A549 treated with CpdA at 1 μM for 4 hours (cell line): ENCODE results near the gene ERBB3. TPM values are rescaled to one million over a fixed set of nuclear protein-coding genes. Genes with fewer than 3 reads are reported as not detected.

Experiments used
- total RNA-seq: library from RNA; stranded (reverse); fragments of 200-300 nt; extraction: Qiagen RNA extraction; gene quantifications from 5 replicates; pipeline ENCODE4 v1.2.3, GENCODE V29; 2022; ENCODE audit warnings: low read depth

The ERBB3 gene
- total RNA-seq, result 1.4 to 2.8 TPM (median 1.6 TPM) in 5 replicates

DNA sequence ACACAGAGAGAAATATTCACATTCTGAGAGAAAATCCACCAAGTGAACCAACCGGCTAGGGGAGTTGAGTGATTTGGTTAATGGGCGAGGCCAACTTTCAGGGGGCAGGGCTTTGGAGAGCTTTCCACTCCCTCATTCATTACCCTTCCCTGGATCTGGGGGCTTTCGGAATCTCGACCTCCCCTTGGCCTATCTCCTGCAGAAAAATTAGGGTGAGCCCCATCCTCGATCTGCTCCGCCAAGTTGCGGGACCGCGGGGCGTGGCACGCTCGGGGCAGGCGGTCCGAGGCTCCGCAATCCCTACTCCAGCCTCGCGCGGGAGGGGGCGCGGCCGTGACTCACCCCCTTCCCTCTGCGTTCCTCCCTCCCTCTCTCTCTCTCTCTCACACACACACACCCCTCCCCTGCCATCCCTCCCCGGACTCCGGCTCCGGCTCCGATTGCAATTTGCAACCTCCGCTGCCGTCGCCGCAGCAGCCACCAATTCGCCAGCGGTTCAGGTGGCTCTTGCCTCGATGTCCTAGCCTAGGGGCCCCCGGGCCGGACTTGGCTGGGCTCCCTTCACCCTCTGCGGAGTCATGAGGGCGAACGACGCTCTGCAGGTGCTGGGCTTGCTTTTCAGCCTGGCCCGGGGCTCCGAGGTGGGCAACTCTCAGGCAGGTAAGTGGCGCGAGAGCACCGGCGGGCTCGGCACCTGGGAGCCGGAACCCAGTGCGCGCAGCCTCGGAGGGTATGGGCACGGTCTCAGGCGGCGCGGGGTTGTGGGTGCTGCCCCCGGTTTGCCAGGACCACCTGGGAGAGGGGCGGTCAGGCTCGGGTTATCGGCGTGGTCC lies at the start of gene ERBB3:
Gene ERBB3, plus strand, starts transcription at position 443 of the 833 bp plus-strand sequence. Its CDS starts 136 bp downstream, at position 579.

DNA sequence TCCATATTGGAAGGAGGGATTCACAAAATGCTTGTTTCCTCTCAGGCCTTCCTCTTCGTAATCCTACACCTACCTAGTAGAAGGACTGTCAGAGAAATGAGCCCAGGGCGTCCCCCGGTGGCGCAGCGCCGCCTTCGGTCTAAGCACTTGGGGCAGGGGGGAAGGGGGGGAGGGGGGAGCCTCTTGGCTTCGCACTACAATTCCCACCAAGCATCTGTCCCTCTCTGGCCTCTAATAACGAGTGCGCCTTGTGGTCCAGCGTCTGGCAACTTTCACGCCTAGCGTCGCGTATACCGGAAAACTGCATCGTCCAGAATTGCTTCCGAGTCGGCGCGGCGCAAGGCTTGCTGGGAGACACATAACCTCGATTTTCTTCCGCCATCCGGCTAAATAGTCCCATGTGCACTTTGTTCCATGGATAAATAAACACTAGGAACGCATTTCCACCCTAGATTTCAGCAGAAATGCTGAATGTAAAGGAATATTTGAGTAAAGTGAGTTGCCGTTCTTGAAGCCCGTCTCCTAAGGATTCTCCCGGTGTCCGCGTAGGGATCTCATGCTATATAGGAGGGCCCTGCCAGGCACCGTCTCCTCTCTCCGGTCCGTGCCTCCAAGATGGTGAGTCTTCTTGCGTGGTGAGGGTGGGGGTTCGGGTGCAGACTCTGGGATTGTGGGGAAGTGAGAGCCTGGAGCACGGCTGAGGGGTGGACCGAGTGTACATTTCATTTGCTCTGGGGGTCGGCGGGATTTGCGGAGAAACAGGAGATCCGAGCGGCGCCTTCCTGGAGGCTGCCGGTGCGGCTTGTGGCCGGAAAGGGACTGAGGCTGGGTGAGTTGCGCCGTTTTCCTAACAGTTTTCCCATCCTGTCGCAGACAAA lies 38.2 kb upstream of the ERBB3 start, which contains the start of gene RPS26:
Gene RPS26, plus strand, starts transcription at position 367 of the 878 bp plus-strand sequence. Its CDS starts 249 bp downstream, at position 616.

DNA sequence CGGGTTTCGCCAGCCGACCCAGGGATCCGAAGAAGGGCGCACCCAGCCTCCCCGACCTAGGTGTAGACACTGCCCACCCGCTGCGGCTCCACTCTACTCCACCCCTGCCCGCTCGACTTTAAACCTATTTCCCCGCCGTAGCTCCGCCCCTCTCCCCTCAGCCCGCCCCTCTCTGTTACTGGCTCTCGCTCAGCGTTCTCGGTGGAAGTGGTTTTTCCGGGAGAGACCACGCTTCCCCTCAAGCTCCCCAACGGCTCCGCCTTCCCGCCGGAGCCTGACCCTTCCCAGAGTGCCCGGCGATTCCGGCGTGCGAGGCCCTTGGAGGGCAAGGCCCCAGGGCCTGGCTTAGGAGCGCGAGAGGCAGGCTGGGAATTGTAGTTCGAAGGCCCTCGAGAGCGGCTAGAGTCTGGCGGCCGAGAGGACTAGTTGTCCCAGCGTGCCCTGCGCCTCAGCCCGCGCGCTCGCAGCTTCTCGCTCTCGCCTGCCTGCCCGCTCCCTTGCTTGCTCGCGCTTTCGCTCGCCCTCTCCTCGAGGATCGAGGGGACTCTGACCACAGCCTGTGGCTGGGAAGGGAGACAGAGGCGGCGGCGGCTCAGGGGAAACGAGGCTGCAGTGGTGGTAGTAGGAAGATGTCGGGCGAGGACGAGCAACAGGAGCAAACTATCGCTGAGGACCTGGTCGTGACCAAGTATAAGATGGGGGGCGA lies 24.3 kb downstream of the ERBB3 start, which contains the start of gene PA2G4:
Gene PA2G4, plus strand, starts transcription at position 451 of the 706 bp plus-strand sequence. Its CDS starts 179 bp downstream, at position 630.

DNA sequence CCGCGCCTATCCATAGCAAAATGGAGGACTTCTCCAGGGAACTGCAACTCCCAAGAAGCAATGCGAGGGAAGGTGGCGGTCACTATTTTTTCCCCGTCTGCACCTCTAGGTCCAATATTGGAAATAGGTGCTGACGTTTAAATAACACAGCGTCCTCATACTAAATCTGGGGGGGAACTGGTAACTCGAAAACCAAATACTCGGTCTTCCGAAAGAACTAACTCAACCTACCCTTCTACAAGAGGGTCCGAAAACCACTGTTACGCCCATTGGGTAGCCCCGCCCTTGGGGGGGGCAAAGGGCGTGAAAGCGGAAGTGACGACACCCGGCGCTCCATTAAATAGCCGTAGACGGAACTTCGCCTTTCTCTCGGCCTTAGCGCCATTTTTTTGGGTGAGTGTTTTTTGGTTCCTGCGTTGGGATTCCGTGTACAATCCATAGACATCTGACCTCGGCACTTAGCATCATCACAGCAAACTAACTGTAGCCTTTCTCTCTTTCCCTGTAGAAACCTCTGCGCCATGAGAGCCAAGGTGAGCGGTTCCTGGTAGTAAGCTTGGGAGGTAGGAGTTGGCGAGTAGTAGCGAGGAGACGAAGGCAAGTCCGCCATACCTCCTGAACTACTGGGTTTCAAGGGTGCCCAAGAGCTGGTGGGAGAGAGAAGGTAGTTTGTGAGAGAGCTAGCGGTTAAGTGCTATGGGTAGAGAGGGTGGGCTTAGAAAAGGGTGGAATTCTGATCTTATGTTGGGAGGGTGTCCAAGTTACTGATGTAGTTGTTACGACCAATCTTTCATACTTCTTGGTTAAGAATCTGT lies 36.5 kb downstream of the ERBB3 start, which contains the start of gene RPL41:
Gene RPL41, plus strand, starts transcription at position 367 of the 815 bp plus-strand sequence.

DNA sequence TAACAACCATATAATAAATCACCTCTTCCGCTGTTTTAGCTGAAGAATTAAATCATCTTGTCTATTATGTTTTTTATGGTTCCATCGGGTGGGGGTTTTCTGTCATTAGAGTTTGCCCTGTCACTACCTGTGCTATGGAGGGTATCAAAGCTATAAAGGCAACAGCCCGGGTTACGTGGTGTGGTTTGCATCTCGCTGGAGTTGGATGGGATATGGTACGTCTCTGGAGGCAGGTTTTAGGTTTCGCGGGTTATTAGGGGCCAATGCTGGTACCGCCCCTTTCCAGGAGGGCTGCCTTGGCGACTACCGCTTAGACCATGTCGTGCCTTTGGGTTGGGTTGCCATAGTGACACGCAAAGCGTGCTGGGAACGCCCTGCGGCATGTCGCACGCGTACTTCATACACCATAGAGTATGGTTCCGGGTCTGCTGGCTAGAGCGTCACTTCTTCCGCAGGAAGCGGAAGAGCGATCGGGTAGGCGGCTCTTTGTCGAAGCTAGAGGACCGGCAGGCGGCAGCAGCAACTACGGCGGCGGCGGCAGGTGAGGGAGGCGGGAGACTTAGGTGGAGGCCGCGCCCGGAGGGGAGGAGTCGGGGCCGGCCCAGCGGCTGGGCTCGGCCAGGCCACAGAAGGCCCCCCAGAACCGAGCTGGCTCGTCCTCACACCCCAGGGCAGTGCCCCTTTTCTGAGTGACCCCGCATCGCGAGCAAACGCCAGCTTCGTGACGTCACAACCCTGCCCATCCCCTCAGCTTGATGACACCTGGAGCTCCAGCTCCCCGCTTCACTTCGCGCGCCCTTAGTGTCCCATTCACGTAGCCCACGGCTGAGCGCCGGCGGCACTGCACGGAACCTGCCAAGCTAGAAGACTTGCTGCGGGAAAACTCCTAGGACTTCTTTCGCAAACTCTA lies 38.1 kb downstream of the ERBB3 start, which contains the start of gene ZC3H10:
Gene ZC3H10, plus strand, starts transcription at position 489 of the 910 bp plus-strand sequence. CDS start 2,297 bp downstream, outside the sequence.

DNA sequence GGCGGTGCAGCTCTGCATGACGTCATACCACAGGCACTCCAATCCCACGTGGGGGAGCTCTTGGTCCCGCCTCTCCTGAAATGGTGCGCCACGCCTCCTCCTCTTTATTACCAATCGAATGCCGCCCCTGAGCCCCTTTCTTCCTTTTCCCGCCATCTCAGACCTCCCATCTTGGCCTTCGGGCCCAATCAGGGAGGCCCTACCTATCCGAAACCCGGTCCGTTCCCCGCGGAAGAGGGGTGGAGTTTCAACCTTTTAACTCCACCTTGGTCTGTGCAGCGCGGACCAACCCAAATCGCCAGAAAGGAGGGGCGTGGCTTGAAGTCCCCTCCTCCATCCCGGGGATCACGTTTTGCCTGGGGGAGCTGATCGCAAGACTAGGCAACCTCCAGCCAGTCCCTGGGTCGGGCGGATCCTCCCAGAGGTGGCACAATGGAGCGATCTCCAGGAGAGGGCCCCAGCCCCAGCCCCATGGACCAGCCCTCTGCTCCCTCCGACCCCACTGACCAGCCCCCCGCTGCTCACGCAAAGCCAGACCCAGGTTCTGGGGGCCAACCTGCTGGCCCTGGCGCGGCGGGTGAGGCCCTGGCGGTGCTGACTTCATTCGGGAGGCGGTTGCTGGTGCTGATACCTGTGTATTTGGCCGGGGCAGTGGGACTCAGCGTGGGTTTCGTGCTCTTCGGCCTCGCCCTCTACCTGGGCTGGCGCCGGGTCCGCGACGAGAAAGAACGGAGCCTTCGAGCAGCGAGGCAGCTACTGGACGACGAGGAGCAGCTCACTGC lies 48.1 kb downstream of the ERBB3 start, which contains the start of gene ESYT1:
Gene ESYT1, plus strand, starts transcription at position 380 of the 782 bp plus-strand sequence. Its CDS starts 53 bp downstream, at position 433.

DNA sequence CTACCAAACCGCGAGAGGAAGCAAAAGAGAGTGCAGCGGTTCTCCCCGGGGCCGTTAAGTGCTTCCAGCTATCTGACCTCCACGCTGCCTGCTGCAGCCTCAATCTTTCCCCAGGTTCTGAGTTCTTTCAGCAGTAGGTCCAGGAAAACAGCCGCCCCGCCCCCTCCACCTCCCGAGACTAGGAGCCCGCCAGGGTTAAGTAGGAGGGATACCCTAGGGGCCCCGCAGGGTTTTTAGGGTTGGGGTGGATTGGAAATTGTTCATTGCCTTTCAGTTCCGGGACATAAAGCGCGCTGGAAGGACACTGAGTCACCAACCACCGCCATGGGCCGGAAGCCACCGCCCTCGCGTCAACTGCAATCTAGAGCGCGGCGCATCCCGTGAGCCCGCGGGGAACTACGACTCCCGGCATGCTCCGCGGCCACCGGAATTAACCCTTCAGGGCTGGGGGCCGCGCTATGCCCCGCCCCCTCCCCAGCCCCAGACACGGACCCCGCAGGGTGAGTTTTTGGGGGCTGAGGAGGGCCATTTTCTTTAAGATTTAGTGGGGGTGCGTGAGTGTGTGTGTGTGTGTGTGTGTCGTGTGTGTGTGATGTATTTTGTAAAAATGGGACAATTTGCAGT lies 72.3 kb downstream of the ERBB3 start, which contains the start of gene MYL6B:
Gene MYL6B, plus strand, starts transcription at position 456 of the 624 bp plus-strand sequence. CDS start 1,332 bp downstream, outside the sequence.

Other genes with a start within 250 kb of the ERBB3 start
- gene MMP19, start 237.2 kb upstream of the ERBB3 start, total RNA-seq, result 0.06 to 0.22 TPM (median 0.15 TPM) in 4 of 5 replicates, not detected in the other
- gene PYM1, start 152.3 kb upstream of the ERBB3 start, total RNA-seq, result 34.5 to 41.3 TPM (median 37.6 TPM) in 5 replicates
- gene DGKA, start 149.0 kb upstream of the ERBB3 start, total RNA-seq, result 16.2 to 24.4 TPM (median 16.9 TPM) in 5 replicates
- gene PMEL, start 114.1 kb upstream of the ERBB3 start, total RNA-seq, result 0.46 to 1.1 TPM (median 0.77 TPM) in 5 replicates
- 48.9 to 59.9 TPM (median 56.5 TPM) in 5 replicates for gene CDK2, start 113.3 kb upstream of the ERBB3 start, total RNA-seq
- 30.6 to 39.1 TPM (median 37.3 TPM) in 5 replicates for gene RAB5B, start 106.1 kb upstream of the ERBB3 start, total RNA-seq
- 8.0 to 11.5 TPM (median 10.4 TPM) in 5 replicates for gene SUOX, start 82.9 kb upstream of the ERBB3 start, total RNA-seq
- 2.1 to 3.1 TPM (median 2.6 TPM) in 5 replicates for gene IKZF4, start 59.1 kb upstream of the ERBB3 start, total RNA-seq
- gene RPS26, start 38.2 kb upstream of the ERBB3 start, total RNA-seq, result 625 to 834 TPM (median 733 TPM) in 5 replicates
- gene PA2G4, start 24.4 kb downstream of the ERBB3 start, total RNA-seq, result 303 to 383 TPM (median 320 TPM) in 5 replicates
- gene RPL41, start 36.5 kb downstream of the ERBB3 start, total RNA-seq, result 4,992 to 6,106 TPM (median 5,652 TPM) in 5 replicates
- gene ZC3H10, start 38.1 kb downstream of the ERBB3 start, total RNA-seq, result 2.2 to 3.8 TPM (median 3.1 TPM) in 5 replicates
- 62.8 to 69.8 TPM (median 63.7 TPM) in 5 replicates for gene ESYT1, start 48.1 kb downstream of the ERBB3 start, total RNA-seq
- 66.1 to 86.2 TPM (median 83.4 TPM) in 5 replicates for gene MYL6B, start 72.4 kb downstream of the ERBB3 start, total RNA-seq
- gene MYL6, start 78.2 kb downstream of the ERBB3 start, total RNA-seq, result 2,112 to 2,769 TPM (median 2,181 TPM) in 5 replicates
- gene SMARCC2, start 109.3 kb downstream of the ERBB3 start, total RNA-seq, result 32.3 to 42.9 TPM (median 37.8 TPM) in 5 replicates
- 20.9 to 27.7 TPM (median 25.3 TPM) in 5 replicates for gene RNF41, start 141.8 kb downstream of the ERBB3 start, total RNA-seq
- 55.5 to 65.1 TPM (median 61.3 TPM) in 5 replicates for gene NABP2, start 144.2 kb downstream of the ERBB3 start, total RNA-seq
- 0.13 TPM in 1 of 5 replicates, not detected in the others for gene SLC39A5, start 149.9 kb downstream of the ERBB3 start, total RNA-seq
- 40.5 to 51.3 TPM (median 45.3 TPM) in 5 replicates for gene ANKRD52, start 178.2 kb downstream of the ERBB3 start, total RNA-seq
- 17.7 to 20.7 TPM (median 19.9 TPM) in 5 replicates for gene COQ10A, start 186.8 kb downstream of the ERBB3 start, total RNA-seq
- gene CS, start 220.2 kb downstream of the ERBB3 start, total RNA-seq, result 147 to 170 TPM (median 156 TPM) in 5 replicates
- 103 to 164 TPM (median 154 TPM) in 5 replicates for gene CNPY2, start 235.8 kb downstream of the ERBB3 start, total RNA-seq